Measurements from ENCODE around the gene MYO7A.

- no peak for TF ChIP-seq CTCF (IDR thresholded peaks at IDR 0.05)
- TF ChIP-seq POLR2AphosphoS5 (IDR thresholded peaks at IDR 0.05), result no peak
These were observed 27.6 kb downstream of the MYO7A start for GRCh38 chr11:77155556-77156130.
